ENCODE data around the gene TCP1.

DNA sequence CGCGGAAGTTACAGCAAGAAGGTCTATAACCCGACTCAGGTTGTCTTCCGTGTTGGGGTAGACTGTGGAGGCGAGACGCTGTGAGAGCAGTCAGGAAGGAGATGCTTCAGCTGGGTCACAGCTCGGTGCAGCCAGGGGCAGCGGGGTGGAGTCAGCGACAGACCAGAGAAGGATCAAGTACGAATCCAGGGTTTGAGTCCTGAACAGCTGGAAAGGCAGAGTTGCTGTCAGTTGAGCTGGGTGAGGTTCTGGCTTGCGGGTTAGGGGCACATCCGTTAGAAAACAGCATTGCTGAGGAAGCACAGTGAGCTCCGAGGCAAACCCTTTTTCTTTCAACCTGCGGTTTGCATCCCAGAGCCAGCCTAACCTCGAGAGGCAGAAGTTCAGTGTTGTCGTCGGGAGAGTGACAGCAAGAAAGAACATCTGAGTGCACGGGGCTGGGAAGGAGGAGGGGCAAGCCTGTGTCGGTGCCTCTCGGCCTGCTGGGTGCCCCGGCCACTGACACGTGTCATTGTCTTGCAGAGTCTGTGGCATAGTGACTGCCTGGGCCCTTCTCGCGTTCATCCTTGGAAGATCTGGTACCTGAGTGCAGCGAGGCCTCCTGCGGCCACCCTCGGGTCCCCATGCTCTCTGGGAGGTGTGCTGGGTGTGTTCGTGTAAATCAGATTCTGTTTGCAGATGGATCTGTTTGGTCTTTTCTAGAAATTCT, 30.7 kb upstream of the TCP1 start:
- TF ChIP-seq, protein P1, sequence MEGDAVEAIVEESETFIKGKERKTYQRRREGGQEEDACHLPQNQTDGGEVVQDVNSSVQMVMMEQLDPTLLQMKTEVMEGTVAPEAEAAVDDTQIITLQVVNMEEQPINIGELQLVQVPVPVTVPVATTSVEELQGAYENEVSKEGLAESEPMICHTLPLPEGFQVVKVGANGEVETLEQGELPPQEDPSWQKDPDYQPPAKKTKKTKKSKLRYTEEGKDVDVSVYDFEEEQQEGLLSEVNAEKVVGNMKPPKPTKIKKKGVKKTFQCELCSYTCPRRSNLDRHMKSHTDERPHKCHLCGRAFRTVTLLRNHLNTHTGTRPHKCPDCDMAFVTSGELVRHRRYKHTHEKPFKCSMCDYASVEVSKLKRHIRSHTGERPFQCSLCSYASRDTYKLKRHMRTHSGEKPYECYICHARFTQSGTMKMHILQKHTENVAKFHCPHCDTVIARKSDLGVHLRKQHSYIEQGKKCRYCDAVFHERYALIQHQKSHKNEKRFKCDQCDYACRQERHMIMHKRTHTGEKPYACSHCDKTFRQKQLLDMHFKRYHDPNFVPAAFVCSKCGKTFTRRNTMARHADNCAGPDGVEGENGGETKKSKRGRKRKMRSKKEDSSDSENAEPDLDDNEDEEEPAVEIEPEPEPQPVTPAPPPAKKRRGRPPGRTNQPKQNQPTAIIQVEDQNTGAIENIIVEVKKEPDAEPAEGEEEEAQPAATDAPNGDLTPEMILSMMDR (IDR thresholded peaks at IDR 0.05) = no peak
- no peak for TF ChIP-seq POLR2AphosphoS5 (IDR thresholded peaks at IDR 0.05)

All from breast epithelium (tissue), 3 donors.